HCT116 (cell line): ENCODE results near the gene GPN1. TPM values are rescaled to one million over a fixed set of nuclear protein-coding genes. Genes with fewer than 3 reads are reported as not detected.

Experiments used
- ATAC-seq: fragments of 200-7000 bp; cut with Tn5 transposase; 2 replicates; pipeline ENCODE4 v1.9.1; 2020; ENCODE audit warnings: mild to moderate bottlenecking, moderate library complexity
- BruUV-seq: library from RNA; stranded (reverse); fragments of 400-500 nt; replicated peaks from 2 replicates; lab custom pipeline; 2021; lab: Mats Ljungman, UMichigan
- CTCF ChIA-PET: fragments of 300-600 bp; sonication (Branson Sonifier 250); formaldehyde crosslinking; loops from one replicate; lab custom pipeline; 2021; ENCODE audit warnings: antibody characterized with exemption; lab: Charles Lee
- POLR2A ChIA-PET: fragments of 300-600, 350-600 bp; sonication (Branson Sonifier 250); formaldehyde crosslinking; loops from one replicate; lab custom pipeline; 2021; ENCODE audit warnings: antibody characterized with exemption; lab: Charles Lee
- RAD21 ChIA-PET, 2 experiments: fragments of 300-600 bp; sonication (Branson Sonifier 250); formaldehyde crosslinking; loops; one replicate each; lab custom pipeline; 2023; ENCODE audit warnings: low total read pairs in 2 of 2; ENCODE audit not compliant: uncharacterized antibody in 2 of 2, unreplicated experiment in 2 of 2, low non-redundant PET in 1 of 2; lab: Charles Lee
- DNase-seq: peaks from one replicate; pipeline ENCODE4 v3.0.0-alpha.2; 2010; ENCODE audit warnings: low read depth, low spot score
- H2AFZ ChIP-seq: fragments of 200-600 bp; shearing (Covaris generic), sonication (generic); 2 replicates; pipeline ENCODE4 v1.6.1; 2017; ENCODE audit warnings: low read depth, mixed run types, mixed read lengths, antibody characterized with exemption, low read length; ENCODE audit not compliant: poor library complexity, severe bottlenecking
- H3K27ac ChIP-seq: 2 replicates; pipeline ENCODE4 v1.5.1; 2012; ENCODE audit warnings: low read depth, low read length
- H3K27me3 ChIP-seq: fragments of 200-600 bp; sonication (generic); 2 replicates; pipeline ENCODE4 v1.6.1; 2016; ENCODE audit warnings: mixed run types, low read length, mixed read lengths; ENCODE audit not compliant: insufficient read depth
- H3K36me3 ChIP-seq, 2 experiments: fragments of 200-500 bp in 1 of 2; fragments of 200-600 bp in 1 of 2; sonication (Bioruptor generic) in 1 of 2; sonication (generic) in 1 of 2; 2 replicates each; pipeline versions ENCODE4 v1.5.1 to v1.6.1; 2014 to 2016; ENCODE audit warnings: low read length in 2 of 2, inconsistent platforms in 1 of 2, mixed read lengths in 1 of 2, mixed run types in 1 of 2; ENCODE audit not compliant: insufficient read depth in 2 of 2, control insufficient read depth in 1 of 2
- H3K4me1 ChIP-seq, 2 experiments: fragments of 200-600 bp in 1 of 2; sonication (generic) in 1 of 2; 2 replicates each; pipeline versions ENCODE4 v1.5.1 to v1.6.1; 2012 to 2017; ENCODE audit warnings: low read length in 2 of 2, inconsistent platforms in 1 of 2, mild to moderate bottlenecking in 1 of 2, mixed read lengths in 1 of 2, mixed run types in 1 of 2, moderate library complexity in 1 of 2; ENCODE audit not compliant: insufficient read depth in 2 of 2, control insufficient read depth in 1 of 2
- H3K4me2 ChIP-seq: fragments of 200-600 bp; sonication (generic); 2 replicates; pipeline ENCODE4 v1.6.1; 2017; ENCODE audit warnings: mixed run types, low read length, mixed read lengths
- H3K4me3 ChIP-seq, 2 experiments: fragments of 200-600 bp in 1 of 2; sonication (generic) in 1 of 2; replicated peaks in 1 of 2; 2 replicates each; pipeline ENCODE4 v1.5.1; 2011 to 2016; ENCODE audit warnings: low read length in 2 of 2, control low read depth in 1 of 2, low read depth in 1 of 2, mild to moderate bottlenecking in 1 of 2, mixed read lengths in 1 of 2, mixed run types in 1 of 2
- H3K79me2 ChIP-seq: fragments of 200-600 bp; sonication (generic); 2 replicates; pipeline ENCODE4 v1.6.1; 2017; ENCODE audit warnings: mild to moderate bottlenecking, mixed run types, low read length, moderate library complexity, mixed read lengths; ENCODE audit not compliant: insufficient read depth
- H3K9ac ChIP-seq: fragments of 200-600 bp; sonication (generic); 2 replicates; pipeline ENCODE4 v1.6.1; 2016; ENCODE audit warnings: low read length, mixed read lengths
- H3K9me2 ChIP-seq: fragments of 200-600 bp; sonication (generic), shearing (Covaris generic); 2 replicates; pipeline ENCODE4 v1.6.1; 2017; ENCODE audit warnings: mixed run types, mild to moderate bottlenecking, moderate library complexity; ENCODE audit not compliant: insufficient read depth
- H3K9me3 ChIP-seq, 2 experiments: fragments of 200-500 bp in 1 of 2; fragments of 200-600 bp in 1 of 2; sonication (Bioruptor generic) in 1 of 2; sonication (generic) in 1 of 2; 2 replicates each; pipeline ENCODE4 v1.6.1; 2014 to 2017; ENCODE audit warnings: low read length in 2 of 2, mixed read lengths in 2 of 2, inconsistent platforms in 1 of 2, low read depth in 1 of 2, mild to moderate bottlenecking in 1 of 2, mixed run types in 1 of 2, moderate library complexity in 1 of 2; ENCODE audit not compliant: control insufficient read depth in 1 of 2, insufficient read depth in 1 of 2
- H4K20me1 ChIP-seq: fragments of 200-600 bp; sonication (generic), shearing (Covaris generic); 2 replicates; pipeline ENCODE4 v1.6.1; 2017; ENCODE audit warnings: mixed run types, mild to moderate bottlenecking, moderate library complexity; ENCODE audit not compliant: insufficient read depth
- CBX3 ChIP-seq: IDR thresholded peaks from 2 replicates; pipeline ENCODE4 v1.6.1; 2012; ENCODE audit warnings: low read depth
- CEBPB ChIP-seq: IDR thresholded peaks from 2 replicates; pipeline ENCODE4 v1.6.1; 2012; ENCODE audit warnings: low read depth
- EGR1 ChIP-seq: IDR thresholded peaks from 2 replicates; pipeline ENCODE4 v1.6.1; 2012; ENCODE audit warnings: low read depth
- ELF1 ChIP-seq: IDR thresholded peaks from 2 replicates; pipeline ENCODE4 v1.6.1; 2012; ENCODE audit warnings: low read depth, borderline replicate concordance
- EZH2 ChIP-seq: fragments of 200-600 bp; sonication (generic); IDR thresholded peaks from 2 replicates; pipeline ENCODE4 v1.6.1; 2017; ENCODE audit warnings: antibody characterized with exemption, mixed run types
- EZH2phosphoT487 ChIP-seq: fragments of 200-600 bp; IDR thresholded peaks from 2 replicates; pipeline ENCODE4 v1.6.1; 2018; ENCODE audit warnings: antibody characterized with exemption, borderline replicate concordance
- JUND ChIP-seq: IDR thresholded peaks from 2 replicates; pipeline ENCODE4 v1.6.1; 2012
- POLR2A ChIP-seq: IDR thresholded peaks from 2 replicates; pipeline ENCODE4 v1.7.0; 2011; ENCODE audit warnings: borderline replicate concordance; ENCODE audit not compliant: insufficient read depth, insufficient read length; ENCODE audit errors: extremely low read depth
- POLR2AphosphoS5 ChIP-seq: IDR thresholded peaks from 2 replicates; pipeline ENCODE4 v1.6.1; 2011; ENCODE audit warnings: mild to moderate bottlenecking, low read depth, low read length, moderate library complexity
- TCF7L2 ChIP-seq: IDR thresholded peaks from 2 replicates; pipeline ENCODE4 v1.7.0; 2011; ENCODE audit warnings: borderline replicate concordance, inconsistent platforms; ENCODE audit not compliant: insufficient read depth, insufficient read length; ENCODE audit errors: extremely low read depth
- YY1 ChIP-seq: IDR thresholded peaks from 2 replicates; pipeline ENCODE4 v1.6.1; 2011; ENCODE audit warnings: low read length, low read depth, moderate library complexity, mild to moderate bottlenecking; ENCODE audit not compliant: insufficient replicate concordance; ENCODE audit errors: extremely low read depth
- intact Hi-C: fragments of 100-400 bp; cut with micrococcal nuclease; formaldehyde crosslinking; loops from 2 replicates; pipeline ENCODE4 v1.10.0; 2022
- total RNA-seq: library from RNA; stranded (reverse); gene quantifications from one replicate; pipeline ENCODE4 v1.2.1, GENCODE V29; 2021; ENCODE audit not compliant: unreplicated experiment
- TF ChIP-seq, protein P1 (sequence below): IDR thresholded peaks from 2 replicates; pipeline ENCODE4 v1.6.1; 2011; ENCODE audit warnings: mild to moderate bottlenecking, low read length, moderate library complexity; ENCODE audit not compliant: insufficient replicate concordance; ENCODE audit errors: extremely low read depth
- TF ChIP-seq, protein P2 (sequence below), 3 experiments: fragments of 200-600 bp in 1 of 3; sonication (generic) in 1 of 3; IDR thresholded peaks in 2 of 3; conservative IDR thresholded peaks in 1 of 3; 2 replicates each; pipeline ENCODE4 v1.5.1; 2012 to 2017; ENCODE audit warnings: low read depth in 2 of 3, low read length in 2 of 3, antibody characterized with exemption in 1 of 3, borderline replicate concordance in 1 of 3, control low read depth in 1 of 3, mild to moderate bottlenecking in 1 of 3, mixed read lengths in 1 of 3, mixed run types in 1 of 3, moderate library complexity in 1 of 3; ENCODE audit not compliant: insufficient read depth in 1 of 3
- TF ChIP-seq, protein P3 (sequence below): IDR thresholded peaks from 2 replicates; pipeline ENCODE4 v1.6.1; 2012

GPN1 gene
- total RNA-seq, 1 experiment from 2014 or later, result 34.3 TPM

DNA sequence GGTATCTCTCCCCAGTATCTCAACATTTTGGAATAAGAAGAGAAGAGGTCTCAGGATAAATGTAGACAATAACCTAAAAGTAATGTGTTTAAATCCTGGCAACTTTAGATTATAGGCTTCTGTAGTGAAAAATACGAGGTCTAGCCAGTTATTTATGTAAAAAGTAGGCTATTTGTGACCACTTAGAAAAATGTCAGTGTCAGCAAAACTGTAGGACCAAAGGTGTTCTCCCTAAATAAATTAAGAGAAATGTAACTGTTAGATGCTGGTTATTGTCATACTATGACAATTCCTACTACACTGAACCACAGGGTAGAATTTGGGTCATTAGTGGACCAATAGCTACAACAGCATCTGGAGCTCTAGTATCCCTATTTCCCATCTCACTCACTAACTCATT, 32.5 kb downstream of the GPN1 start (continued):
- TF ChIP-seq, protein P1, sequence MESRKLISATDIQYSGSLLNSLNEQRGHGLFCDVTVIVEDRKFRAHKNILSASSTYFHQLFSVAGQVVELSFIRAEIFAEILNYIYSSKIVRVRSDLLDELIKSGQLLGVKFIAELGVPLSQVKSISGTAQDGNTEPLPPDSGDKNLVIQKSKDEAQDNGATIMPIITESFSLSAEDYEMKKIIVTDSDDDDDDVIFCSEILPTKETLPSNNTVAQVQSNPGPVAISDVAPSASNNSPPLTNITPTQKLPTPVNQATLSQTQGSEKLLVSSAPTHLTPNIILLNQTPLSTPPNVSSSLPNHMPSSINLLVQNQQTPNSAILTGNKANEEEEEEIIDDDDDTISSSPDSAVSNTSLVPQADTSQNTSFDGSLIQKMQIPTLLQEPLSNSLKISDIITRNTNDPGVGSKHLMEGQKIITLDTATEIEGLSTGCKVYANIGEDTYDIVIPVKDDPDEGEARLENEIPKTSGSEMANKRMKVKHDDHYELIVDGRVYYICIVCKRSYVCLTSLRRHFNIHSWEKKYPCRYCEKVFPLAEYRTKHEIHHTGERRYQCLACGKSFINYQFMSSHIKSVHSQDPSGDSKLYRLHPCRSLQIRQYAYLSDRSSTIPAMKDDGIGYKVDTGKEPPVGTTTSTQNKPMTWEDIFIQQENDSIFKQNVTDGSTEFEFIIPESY, result no peak
- TF ChIP-seq POLR2A (no peak), EGR1 (no peak), CEBPB (no peak), EZH2phosphoT487 (no peak), POLR2AphosphoS5 (no peak)
- TF ChIP-seq, protein P2, sequence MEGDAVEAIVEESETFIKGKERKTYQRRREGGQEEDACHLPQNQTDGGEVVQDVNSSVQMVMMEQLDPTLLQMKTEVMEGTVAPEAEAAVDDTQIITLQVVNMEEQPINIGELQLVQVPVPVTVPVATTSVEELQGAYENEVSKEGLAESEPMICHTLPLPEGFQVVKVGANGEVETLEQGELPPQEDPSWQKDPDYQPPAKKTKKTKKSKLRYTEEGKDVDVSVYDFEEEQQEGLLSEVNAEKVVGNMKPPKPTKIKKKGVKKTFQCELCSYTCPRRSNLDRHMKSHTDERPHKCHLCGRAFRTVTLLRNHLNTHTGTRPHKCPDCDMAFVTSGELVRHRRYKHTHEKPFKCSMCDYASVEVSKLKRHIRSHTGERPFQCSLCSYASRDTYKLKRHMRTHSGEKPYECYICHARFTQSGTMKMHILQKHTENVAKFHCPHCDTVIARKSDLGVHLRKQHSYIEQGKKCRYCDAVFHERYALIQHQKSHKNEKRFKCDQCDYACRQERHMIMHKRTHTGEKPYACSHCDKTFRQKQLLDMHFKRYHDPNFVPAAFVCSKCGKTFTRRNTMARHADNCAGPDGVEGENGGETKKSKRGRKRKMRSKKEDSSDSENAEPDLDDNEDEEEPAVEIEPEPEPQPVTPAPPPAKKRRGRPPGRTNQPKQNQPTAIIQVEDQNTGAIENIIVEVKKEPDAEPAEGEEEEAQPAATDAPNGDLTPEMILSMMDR (IDR thresholded peaks at IDR 0.05 in 2 of 3, conservative IDR thresholded peaks at IDR 0.05 in 1 of 3; ENCODE audit: borderline replicate concordance in 1 of 3, insufficient read depth in 1 of 3, low read depth in 2 of 3, low read length in 2 of 3), result no peak

DNA sequence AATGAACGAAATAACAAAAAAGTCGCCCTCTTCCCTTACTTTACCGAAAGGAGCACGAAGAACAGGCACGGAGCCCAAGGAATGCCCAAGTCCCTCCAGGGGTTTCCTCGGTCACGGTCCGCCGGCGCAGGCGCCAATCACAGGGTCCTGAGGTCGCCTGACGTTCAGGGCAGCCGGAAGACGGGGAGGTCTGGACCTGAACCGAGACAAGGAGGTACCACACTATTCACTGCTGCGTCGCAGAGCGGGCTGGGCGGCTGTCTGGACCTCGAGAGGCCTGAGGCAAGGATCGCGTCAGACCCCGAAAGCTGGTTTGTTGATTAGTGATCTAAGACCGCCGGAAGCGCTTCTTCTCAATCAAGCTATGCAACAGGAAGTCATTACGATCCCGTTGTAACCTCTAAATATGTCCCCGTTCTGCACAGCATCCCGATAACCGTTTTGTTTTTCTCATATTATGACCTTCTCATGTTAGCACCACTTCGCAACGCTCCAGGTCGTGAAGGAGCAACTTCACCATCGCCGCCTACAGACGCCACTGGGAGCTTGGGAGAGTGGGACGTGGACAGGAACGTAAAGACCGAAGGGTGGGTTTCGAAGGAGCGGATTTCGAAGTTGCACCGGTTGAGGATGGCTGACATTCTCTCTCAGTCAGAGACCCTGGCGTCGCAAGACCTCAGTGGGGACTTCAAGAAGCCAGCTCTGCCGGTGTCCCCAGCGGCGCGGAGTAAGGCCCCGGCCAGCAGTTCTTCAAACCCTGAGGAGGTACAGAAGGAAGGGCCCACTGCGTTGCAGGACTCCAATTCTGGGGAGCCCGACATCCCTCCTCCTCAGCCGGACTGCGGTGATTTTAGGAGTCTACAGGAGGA, 34.7 kb downstream of the GPN1 start, which contains the start of the genes SLC4A1AP and SUPT7L:
Gene SLC4A1AP, plus strand, starts transcription at position 605 of the 869 bp plus-strand sequence. Its CDS starts 26 bp downstream, at position 631.
Gene SUPT7L, minus strand, starts transcription at position 330 of the 869 bp plus-strand sequence. CDS start 1,422 bp downstream, outside the sequence.
- peaks cover 51% of the 10 kb centered on the region for H3K79me2 ChIP-seq
- peak within 1 kb of the TSS; percentile 88 for H2AFZ ChIP-seq
- CTCF ChIA-PET, result interaction anchor here (1.2 to 1.4 kb wide), 2 partner anchors 20 to 40 kb away, joined by 4 to 9 read pairs; no protein-coding TSS in a partner anchor
- no peaks in the 10 kb centered on the region for H4K20me1 ChIP-seq
- peaks cover 33 to 36% of the 10 kb centered on the region in 2 experiments for H3K36me3 ChIP-seq
- H3K9me2 ChIP-seq, result no peaks in the 10 kb centered on the region
- peaks cover 7 to 17% of the 10 kb centered on the region in 2 experiments for H3K4me1 ChIP-seq
- no peaks in the 10 kb centered on the region for H3K27me3 ChIP-seq
- H3K9ac ChIP-seq, result peak within 1 kb of the TSS; percentile 82
- peak within 1 kb of the TSS; percentile 92 to 99 for H3K4me3 ChIP-seq
- H3K9me3 ChIP-seq, result no peaks in the 10 kb centered on the region
- intact Hi-C loops, result loop anchor here (5.0 kb wide), 1 partner anchor 256 kb away; the partner anchor contains the start of gene PPM1G
- POLR2A ChIA-PET, result interaction anchor here (1.0 to 1.3 kb wide), 2 partner anchors 9 to 19 kb away, joined by 3 read pairs; no protein-coding TSS in a partner anchor
- no TSS peak for BruUV-seq
- H3K27ac ChIP-seq, result peak within 1 kb of the TSS; percentile 71
- H3K4me2 ChIP-seq, result peak within 1 kb of the TSS; percentile 89
- DNase-seq (peak; percentile 85), ATAC-seq (peak; percentile 84)
- RAD21 ChIA-PET, result no interaction called here
- peak; percentile 93 for TF ChIP-seq YY1
- TF ChIP-seq JUND, result no peak
- peak; percentile 67 for TF ChIP-seq POLR2A
- TF ChIP-seq POLR2AphosphoS5, result peak; percentile 82
- no peak for TF ChIP-seq TCF7L2
- TF ChIP-seq CBX3, result peak; percentile 95
- TF ChIP-seq ELF1, result 0 out of 2 replicates have a peak, but pooled peaks have one; percentile 18
- TF ChIP-seq, protein P3, sequence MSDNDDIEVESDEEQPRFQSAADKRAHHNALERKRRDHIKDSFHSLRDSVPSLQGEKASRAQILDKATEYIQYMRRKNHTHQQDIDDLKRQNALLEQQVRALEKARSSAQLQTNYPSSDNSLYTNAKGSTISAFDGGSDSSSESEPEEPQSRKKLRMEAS, result peak; percentile 71; the same call in 1 of the 2 replicates
- TF ChIP-seq, protein P2 (IDR thresholded peaks at IDR 0.05 in 2 of 3, conservative IDR thresholded peaks at IDR 0.05 in 1 of 3; ENCODE audit: borderline replicate concordance in 1 of 3, insufficient read depth in 1 of 3, low read depth in 2 of 3, low read length in 2 of 3), result 0 out of 6 replicates have a peak, but pooled peaks of 1 of the 3 experiments have one; percentile 17
- TF ChIP-seq CEBPB, result no peak; the same call in 1 of the 2 replicates
- TF ChIP-seq EZH2, result no peak
